Measurements from ENCODE around the gene ZFYVE27. TPM values are rescaled to one million over a fixed set of nuclear protein-coding genes. Genes with fewer than 3 reads are reported as not detected.
A peak's percentile ranks its signal among the peaks of the same experiment; 100 is the strongest.

Gene ZFYVE27
- total and polyA plus RNA-seq, 2 donors from 2014 or later, result 23.3 to 34.4 TPM

- DNase-seq (peak in 1 of 5 donors; percentile 23), FAIRE-seq (no peak)
- intact Hi-C loops (cut with DNase I), result no loop called here
- Histone ChIP-seq H3K9ac (ENCODE audit: low read length in 3 of 3) (no peak overlapping the region), H3K9me3 (ENCODE audit: control insufficient read depth in 2 of 3, insufficient read depth in 1 of 3, low read length in 3 of 3) (no peaks in the 10 kb centered on the region), H3K4me1 (ENCODE audit: control insufficient read depth in 2 of 3, insufficient read depth in 2 of 3, low read depth in 1 of 3, low read length in 3 of 3) (no peaks in the 10 kb centered on the region), H3K36me3 (ENCODE audit: control insufficient read depth in 2 of 3, insufficient read depth in 3 of 3, low read length in 3 of 3) (no peaks in the 10 kb centered on the region), H3K4me3 (ENCODE audit: low read length in 3 of 3) (no peak overlapping the region), H3K27ac (ENCODE audit: low read depth in 2 of 2, low read length in 2 of 2) (no peak overlapping the region), H3K27me3 (ENCODE audit: control insufficient read depth, insufficient read depth, low read length) (no peaks in the 10 kb centered on the region)
- no peak for TF ChIP-seq CTCF (IDR thresholded peaks at IDR 0.05; ENCODE audit: borderline replicate concordance, extremely low read depth, insufficient read depth)
Observed at GRCh38 chr10:97703398-97704067, 33.4 kb upstream of the ZFYVE27 start.

- Histone ChIP-seq H3K36me3 (ENCODE audit: control insufficient read depth in 2 of 3, insufficient read depth in 3 of 3, low read length in 3 of 3) (no peaks in the 10 kb centered on the region), H3K9me3 (ENCODE audit: control insufficient read depth in 2 of 3, insufficient read depth in 1 of 3, low read length in 3 of 3) (no peaks in the 10 kb centered on the region), H3K27me3 (ENCODE audit: control insufficient read depth, insufficient read depth, low read length) (no peaks in the 10 kb centered on the region), H3K4me3 (ENCODE audit: low read length in 3 of 3) (no peak overlapping the region), H3K27ac (ENCODE audit: low read depth in 2 of 2, low read length in 2 of 2) (no peak overlapping the region), H3K9ac (ENCODE audit: low read length in 3 of 3) (no peak overlapping the region), H3K4me1 (ENCODE audit: control insufficient read depth in 2 of 3, insufficient read depth in 2 of 3, low read depth in 1 of 3, low read length in 3 of 3) (peaks cover 0 to 4% (median 0%) of the 10 kb centered on the region in 3 donors)
- intact Hi-C loops (cut with DNase I), result no loop called here
- DNase-seq (no peak), FAIRE-seq (no peak)
- TF ChIP-seq CTCF (IDR thresholded peaks at IDR 0.05; ENCODE audit: borderline replicate concordance, extremely low read depth, insufficient read depth), result no peak
Observed at GRCh38 chr10:97704341-97704740, 32.6 kb upstream of the ZFYVE27 start.

- Histone ChIP-seq H3K27me3 (ENCODE audit: control insufficient read depth, insufficient read depth, low read length) (no peaks in the 10 kb centered on the region), H3K9me3 (ENCODE audit: control insufficient read depth in 2 of 3, insufficient read depth in 1 of 3, low read length in 3 of 3) (no peaks in the 10 kb centered on the region), H3K9ac (ENCODE audit: low read length in 3 of 3) (no peak overlapping the region), H3K36me3 (ENCODE audit: control insufficient read depth in 2 of 3, insufficient read depth in 3 of 3, low read length in 3 of 3) (no peaks in the 10 kb centered on the region), H3K27ac (ENCODE audit: low read depth in 2 of 2, low read length in 2 of 2) (no peak overlapping the region), H3K4me1 (ENCODE audit: control insufficient read depth in 2 of 3, insufficient read depth in 2 of 3, low read depth in 1 of 3, low read length in 3 of 3) (peaks cover 0 to 5% (median 0%) of the 10 kb centered on the region in 3 donors), H3K4me3 (ENCODE audit: low read length in 3 of 3) (no peak overlapping the region)
- intact Hi-C loops (cut with DNase I), result no loop called here
- TF ChIP-seq CTCF (IDR thresholded peaks at IDR 0.05; ENCODE audit: borderline replicate concordance, extremely low read depth, insufficient read depth), result no peak
- FAIRE-seq (no peak), DNase-seq (no peak)
Observed at GRCh38 chr10:97705006-97705670, 31.8 kb upstream of the ZFYVE27 start.
